ENCODE measurements around the gene TBX1. TPM values are rescaled to one million over a fixed set of nuclear protein-coding genes. Genes with fewer than 3 reads are reported as not detected.

Gene TBX1
- total and polyA plus RNA-seq, 2 of the 8 experiments (the other 6 are each of a cell fraction or from before 2014, with no cell fraction given) = 0.28 TPM; not detected in 1

GRCh38 chr22:19791243-19791642 is 30.7 kb downstream of the TBX1 start (continued):
- no peak for TF ChIP-seq KDM5A (IDR thresholded peaks at IDR 0.05; ENCODE audit: low read length)
- TF ChIP-seq RAD21 (IDR thresholded peaks at IDR 0.05 in 1 of 2, conservative IDR thresholded peaks at IDR 0.05 in 1 of 2; ENCODE audit: low read depth in 2 of 2, low read length in 2 of 2) = no peak
- TF ChIP-seq SAP30 (IDR thresholded peaks at IDR 0.05; ENCODE audit: insufficient read depth, insufficient replicate concordance, low read length) = no peak
- no peak for TF ChIP-seq CHD2 (IDR thresholded peaks at IDR 0.05; ENCODE audit: low read length)
- no peak for TF ChIP-seq CTBP2 (IDR thresholded peaks at IDR 0.05; ENCODE audit: borderline replicate concordance, insufficient read depth, insufficient read length, low read length)
